Esophagus muscularis mucosa (tissue), 4 donors: ENCODE data around the gene TMEM45A. TPM values are rescaled to one million over a fixed set of nuclear protein-coding genes. Genes with fewer than 3 reads are reported as not detected.
"Not testable (repeated sequence)": the region's sequence is repeated elsewhere in the genome, so short reads cannot be mapped to it uniquely, and the experiment has no call there.

Experiments
- DNase-seq: peaks from one replicate; pipeline ENCODE4 v3.0.0-alpha.2; 2017; ENCODE audit errors: extremely low spot score
- H3K27ac ChIP-seq, 4 donors: fragments of 200-600 bp; sonication (generic); replicated peaks in 1 of 4; 1 replicate in 3 of 4; 2 replicates in 1 of 4; pipeline ENCODE4 v1.5.1; 2016 to 2019; ENCODE audit warnings: mild to moderate bottlenecking in 1 of 4
- H3K27me3 ChIP-seq, 4 donors: fragments of 200-600 bp; sonication (generic); one replicate each; pipeline versions ENCODE4 v1.5.1 to v1.6.0; 2016 to 2019
- H3K36me3 ChIP-seq, 4 donors: fragments of 200-600 bp; sonication (generic); one replicate each; pipeline ENCODE4 v1.5.1; 2016 to 2019
- H3K4me1 ChIP-seq, 4 donors: fragments of 200-600 bp; sonication (generic); one replicate each; pipeline ENCODE4 v1.5.1; 2016 to 2019
- H3K4me3 ChIP-seq, 4 donors: fragments of 200-600 bp; sonication (generic); 1 replicate in 2 of 4; 2 replicates in 2 of 4; pipeline ENCODE4 v1.5.1; 2016 to 2019; ENCODE audit warnings: mild to moderate bottlenecking in 4 of 4, moderate library complexity in 1 of 4
- H3K9me3 ChIP-seq, 4 donors: fragments of 200-600 bp; sonication (generic); 1 replicate in 3 of 4; 2 replicates in 1 of 4; pipeline ENCODE4 v1.5.1; 2016 to 2019
- EP300 ChIP-seq: sonication (generic); formaldehyde crosslinking; IDR thresholded peaks from one replicate; pipeline ENCODE4 v1.6.1; 2017; ENCODE audit warnings: antibody characterized with exemption
- POLR2A ChIP-seq: fragments of 450-650 bp; IDR thresholded peaks from one replicate; pipeline ENCODE4 v1.6.1; 2017; ENCODE audit warnings: antibody characterized with exemption, moderate library complexity, mild to moderate bottlenecking, low read depth
- POLR2AphosphoS5 ChIP-seq, 2 donors: sonication (generic); formaldehyde crosslinking; IDR thresholded peaks; one replicate each; pipeline ENCODE4 v1.6.1; 2017; ENCODE audit warnings: antibody characterized with exemption in 2 of 2
- WGBS: methylation state at CpG from one replicate; pipeline ENCODE4 v1.1.5; 2018; 5-methylcytosine and 5-hydroxymethylcytosine counted together
- intact Hi-C: fragments of 100-400 bp; cut with DNase I; formaldehyde crosslinking; loops from one replicate; pipeline ENCODE4 v1.15.1; 2023
- total RNA-seq, 4 donors: library from RNA; depleted of rRNA; stranded (reverse); fragments of >200 nt; gene quantifications; one replicate each; pipeline versions ENCODE4 v1.1.0 to v1.2.1, GENCODE V29; 2016
- TF ChIP-seq, protein P1 (sequence below), 3 experiments: fragments of 200-600 bp in 2 of 3; fragments of 450-650 bp in 1 of 3; sonication (generic) in 2 of 3; IDR thresholded peaks; one replicate each; pipeline ENCODE4 v1.5.1; 2017 to 2019; ENCODE audit warnings: antibody characterized with exemption in 3 of 3, mild to moderate bottlenecking in 2 of 3, moderate library complexity in 1 of 3

Gene TMEM45A
- total RNA-seq, 4 donors from 2014 or later, result 8.7 to 17.2 (median 9.6) TPM

DNA sequence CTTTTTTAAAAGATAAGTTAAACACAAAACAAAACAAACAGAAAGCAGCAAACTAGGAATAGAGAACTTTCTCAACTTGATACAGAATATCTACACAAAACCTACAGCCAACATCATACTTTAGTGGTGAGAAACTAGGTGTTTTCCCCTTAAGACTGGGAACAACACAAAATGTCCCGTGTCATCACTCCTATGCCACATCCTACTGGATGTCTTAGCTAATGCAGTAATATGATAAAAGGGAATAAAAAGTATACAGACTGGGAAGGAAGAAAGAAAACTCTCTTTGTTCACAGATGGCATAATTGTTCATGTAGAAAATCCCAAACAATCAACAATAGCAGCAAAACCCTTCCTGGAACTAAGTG, 45.9 kb downstream of the TMEM45A start:
- Histone ChIP-seq H3K27me3 (no peaks in the 10 kb centered on the region), H3K27ac (no peak overlapping the region), H3K4me1 (no peaks in the 10 kb centered on the region), H3K4me3 (no peak overlapping the region), H3K9me3 (peaks cover 0 to 3% (median 0%) of the 10 kb centered on the region in 4 donors), H3K36me3 (no peaks in the 10 kb centered on the region)
- intact Hi-C loops, result no loop called here
- TF ChIP-seq, protein P1, sequence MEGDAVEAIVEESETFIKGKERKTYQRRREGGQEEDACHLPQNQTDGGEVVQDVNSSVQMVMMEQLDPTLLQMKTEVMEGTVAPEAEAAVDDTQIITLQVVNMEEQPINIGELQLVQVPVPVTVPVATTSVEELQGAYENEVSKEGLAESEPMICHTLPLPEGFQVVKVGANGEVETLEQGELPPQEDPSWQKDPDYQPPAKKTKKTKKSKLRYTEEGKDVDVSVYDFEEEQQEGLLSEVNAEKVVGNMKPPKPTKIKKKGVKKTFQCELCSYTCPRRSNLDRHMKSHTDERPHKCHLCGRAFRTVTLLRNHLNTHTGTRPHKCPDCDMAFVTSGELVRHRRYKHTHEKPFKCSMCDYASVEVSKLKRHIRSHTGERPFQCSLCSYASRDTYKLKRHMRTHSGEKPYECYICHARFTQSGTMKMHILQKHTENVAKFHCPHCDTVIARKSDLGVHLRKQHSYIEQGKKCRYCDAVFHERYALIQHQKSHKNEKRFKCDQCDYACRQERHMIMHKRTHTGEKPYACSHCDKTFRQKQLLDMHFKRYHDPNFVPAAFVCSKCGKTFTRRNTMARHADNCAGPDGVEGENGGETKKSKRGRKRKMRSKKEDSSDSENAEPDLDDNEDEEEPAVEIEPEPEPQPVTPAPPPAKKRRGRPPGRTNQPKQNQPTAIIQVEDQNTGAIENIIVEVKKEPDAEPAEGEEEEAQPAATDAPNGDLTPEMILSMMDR (IDR thresholded peaks at IDR 0.05), result no peak
- TF ChIP-seq POLR2AphosphoS5 (IDR thresholded peaks at IDR 0.05) (no peak), POLR2A (no peak), EP300 (no peak)
- DNase-seq, result no peak
- 87% methylated on average over 1 of the region's 1 CpG for WGBS

DNA sequence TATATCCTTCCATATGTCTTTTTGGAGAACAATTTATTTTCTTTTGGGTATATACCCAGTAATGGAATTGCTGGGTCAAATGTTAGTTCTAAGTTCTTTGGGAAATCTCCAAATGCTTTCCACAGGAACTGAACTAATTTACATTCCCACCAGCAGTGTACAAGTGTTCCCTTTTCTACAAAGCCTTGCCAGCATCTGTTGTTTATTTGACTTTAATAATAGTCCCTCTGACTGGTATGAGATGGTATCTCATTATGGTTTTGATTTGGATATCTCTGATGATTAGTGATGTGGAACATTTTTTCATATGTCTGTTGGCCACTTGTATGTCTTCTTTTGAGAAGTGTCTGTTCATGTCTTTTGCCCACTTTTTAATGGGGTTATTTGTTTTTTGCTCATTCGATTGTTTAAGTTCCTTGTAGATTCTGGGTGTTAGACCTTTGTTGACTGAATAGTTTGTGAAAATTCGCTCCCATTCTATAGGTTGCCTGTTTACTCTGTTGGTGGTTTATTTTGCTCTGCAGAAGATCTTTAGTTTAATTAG, 48.4 kb downstream of the TMEM45A start:
- no peaks in the 10 kb centered on the region for H3K36me3 ChIP-seq
- DNase-seq, result no peak
- no peaks in the 10 kb centered on the region for H3K27me3 ChIP-seq
- intact Hi-C loops, result no loop called here
- WGBS, result 98% methylated on average over 2 of the region's 2 CpGs
- H3K9me3 ChIP-seq, result peaks cover 0 to 3% (median 0%) of the 10 kb centered on the region in 4 donors
- no peak overlapping the region for H3K4me3 ChIP-seq
- no peaks in the 10 kb centered on the region for H3K4me1 ChIP-seq
- TF ChIP-seq, protein P1 (IDR thresholded peaks at IDR 0.05), result no peak
- TF ChIP-seq POLR2AphosphoS5 (IDR thresholded peaks at IDR 0.05) (no peak), POLR2A (no peak), EP300 (no peak)
- H3K27ac ChIP-seq, result no peak overlapping the region

DNA sequence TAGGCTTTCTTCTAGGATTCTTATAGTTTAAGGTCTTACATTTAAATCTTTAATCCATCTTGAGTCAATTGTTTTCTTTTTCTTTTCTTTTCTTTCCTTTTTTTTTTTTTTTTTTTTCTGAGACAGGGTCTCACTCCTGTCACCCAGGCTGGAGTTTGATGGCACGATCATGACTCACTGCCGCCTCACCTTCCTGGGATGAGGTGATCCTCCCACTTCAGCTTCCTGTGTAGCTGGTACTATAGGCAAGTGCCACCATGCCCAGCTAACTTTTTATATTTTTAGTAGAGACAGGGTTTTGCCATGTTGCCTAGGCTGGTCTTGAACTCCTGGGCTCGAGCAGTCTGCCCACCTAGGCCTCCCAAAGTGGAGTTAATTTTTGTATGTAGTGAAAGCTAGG, 49.0 kb downstream of the TMEM45A start:
- DNase-seq, intact Hi-C loops, H3K27me3 ChIP-seq, H3K36me3 ChIP-seq, H3K4me1 ChIP-seq, H3K27ac ChIP-seq, H3K9me3 ChIP-seq, H3K4me3 ChIP-seq: not testable (repeated sequence)
- 87% methylated on average over 3 of the region's 3 CpGs for WGBS

DNA sequence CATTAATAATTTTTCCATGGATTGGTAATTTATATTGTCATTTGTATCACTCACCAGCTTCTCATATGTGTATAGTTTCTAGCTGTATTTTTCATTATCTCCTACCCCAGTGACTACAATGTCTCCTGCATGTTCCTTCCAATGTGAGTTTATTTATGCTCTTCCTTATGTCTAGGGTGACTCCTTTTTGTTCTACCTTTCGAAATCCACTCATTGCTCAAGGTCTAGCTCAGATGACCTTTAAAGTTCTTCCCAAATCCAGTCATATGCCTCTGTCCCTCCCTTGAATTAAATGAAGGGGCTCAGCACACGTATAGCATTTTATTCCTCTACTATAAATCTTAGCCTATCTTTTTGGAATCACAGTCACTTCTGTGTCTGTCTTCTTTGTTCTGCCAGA, 53.0 kb downstream of the TMEM45A start:
- intact Hi-C loops, result no loop called here
- TF ChIP-seq POLR2AphosphoS5 (IDR thresholded peaks at IDR 0.05) (no peak), EP300 (no peak), POLR2A (no peak)
- TF ChIP-seq, protein P1 (IDR thresholded peaks at IDR 0.05), result no peak
- DNase-seq, result no peak
- Histone ChIP-seq H3K9me3 (peaks cover 0 to 3% (median 0%) of the 10 kb centered on the region in 4 donors), H3K27me3 (no peaks in the 10 kb centered on the region), H3K4me1 (no peaks in the 10 kb centered on the region), H3K36me3 (no peaks in the 10 kb centered on the region), H3K27ac (no peak overlapping the region), H3K4me3 (no peak overlapping the region)
- 86% methylated on average over 2 of the region's 2 CpGs for WGBS

DNA sequence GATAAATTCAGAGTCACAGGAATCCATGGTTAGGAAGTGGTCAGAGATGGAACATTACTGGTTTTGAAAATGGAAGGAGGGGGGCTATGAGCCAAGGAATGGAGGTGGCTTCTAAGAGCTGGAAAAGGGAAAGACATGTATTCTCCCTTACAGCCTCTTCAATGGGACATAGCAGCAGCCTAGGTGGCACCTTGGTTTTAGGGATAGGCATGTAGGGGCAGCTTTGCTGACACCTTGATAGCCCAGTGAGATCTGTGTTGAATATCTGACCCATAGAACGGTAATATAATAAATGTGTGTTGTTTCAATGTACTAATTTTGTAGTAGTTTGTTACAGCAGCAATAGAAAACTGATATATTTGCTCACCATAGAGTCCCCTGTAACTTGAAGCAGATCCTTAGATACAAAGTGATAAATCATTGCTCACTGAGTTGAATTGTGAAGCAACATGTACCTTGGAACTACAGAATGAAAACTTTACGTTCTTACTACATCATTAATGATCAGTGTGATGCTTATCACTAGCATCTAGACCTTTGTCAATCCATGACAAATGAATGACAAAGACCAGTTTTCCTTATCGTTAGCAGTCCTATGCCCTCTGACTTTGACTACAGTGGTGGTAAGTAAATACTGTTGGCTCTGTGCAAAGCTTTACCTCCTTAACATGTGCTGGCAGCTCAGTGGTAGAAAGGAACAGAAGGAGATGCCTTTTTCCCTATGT, 53.8 kb downstream of the TMEM45A start:
- H3K4me1 ChIP-seq, result no peaks in the 10 kb centered on the region
- no peak for DNase-seq

More for the DNA sequence above, 53.8 kb downstream of the TMEM45A start:
- Histone ChIP-seq H3K27ac (no peak overlapping the region), H3K9me3 (no peaks in the 10 kb centered on the region), H3K27me3 (no peaks in the 10 kb centered on the region), H3K36me3 (no peaks in the 10 kb centered on the region), H3K4me3 (no peak overlapping the region)
- intact Hi-C loops, result no loop called here
- WGBS, result 88% methylated on average over 3 of the region's 3 CpGs
- TF ChIP-seq POLR2A (no peak), EP300 (no peak), POLR2AphosphoS5 (IDR thresholded peaks at IDR 0.05) (no peak)
- TF ChIP-seq, protein P1 (IDR thresholded peaks at IDR 0.05), result no peak
